T47D (cell line): ENCODE data around the gene AK5.

Experiments used
- DNase-seq, 2 experiments: peaks; one replicate each; pipeline versions ENCODE4 v3.0.0 to v3.0.0-alpha.2; 2011 to 2012; ENCODE audit warnings: low read depth in 1 of 2, low spot score in 1 of 2
- JUND ChIP-seq: IDR thresholded peaks from 2 replicates; pipeline ENCODE4 v1.6.1; 2012; ENCODE audit warnings: low read depth
- in situ Hi-C: cut with HindIII; loops from 2 replicates; pipeline ENCODE4 v1.10.0; 2016; ENCODE audit warnings: low sequenced_read_pairs, low pct_unique_long_range_greater_than_20kb

The AK5 gene

DNA sequence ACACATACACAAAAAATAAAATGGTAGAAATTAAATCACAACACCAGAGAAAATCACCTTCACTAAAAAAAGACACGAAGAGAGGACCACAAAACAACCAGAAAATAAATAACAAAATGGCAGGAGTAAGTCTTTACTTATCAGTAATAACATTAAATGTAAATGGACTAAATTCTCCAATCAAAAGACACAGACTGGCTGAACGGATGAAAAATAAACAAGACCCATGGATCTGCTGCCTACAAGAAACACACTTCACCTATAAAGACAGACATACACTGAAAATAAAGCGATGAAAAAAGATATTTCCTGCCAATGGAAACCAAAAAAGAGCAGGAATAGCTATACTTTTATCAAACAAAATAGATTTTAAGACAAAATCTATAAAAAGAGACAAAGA is 327.1 kb downstream of the AK5 start:
- TF ChIP-seq JUND = no peak
- no peak for DNase-seq
- in situ Hi-C loops = no loop called here
